Right lobe of liver (tissue), 4 donors: ENCODE data around the gene CA6.

Source experiments
- POLR2A ChIP-seq: fragments of 450-650 bp; IDR thresholded peaks from one replicate; pipeline ENCODE4 v1.6.1; 2017; ENCODE audit warnings: antibody characterized with exemption, mild to moderate bottlenecking
- TF ChIP-seq, protein P1 (sequence below), 4 donors: fragments of 200-600 bp in 3 of 4; fragments of 450-650 bp in 1 of 4; IDR thresholded peaks; one replicate each; pipeline versions ENCODE4 v1.5.1 to v1.8.0; 2016 to 2022; ENCODE audit warnings: antibody characterized with exemption in 4 of 4, mild to moderate bottlenecking in 2 of 4
- donor health status: DM: no; HTN: no; CAD: no.
- donor health status: DM: no; HTN: no; CAD: no.
- donor health status: DM: no; HTN: yes; CAD: no.

DNA sequence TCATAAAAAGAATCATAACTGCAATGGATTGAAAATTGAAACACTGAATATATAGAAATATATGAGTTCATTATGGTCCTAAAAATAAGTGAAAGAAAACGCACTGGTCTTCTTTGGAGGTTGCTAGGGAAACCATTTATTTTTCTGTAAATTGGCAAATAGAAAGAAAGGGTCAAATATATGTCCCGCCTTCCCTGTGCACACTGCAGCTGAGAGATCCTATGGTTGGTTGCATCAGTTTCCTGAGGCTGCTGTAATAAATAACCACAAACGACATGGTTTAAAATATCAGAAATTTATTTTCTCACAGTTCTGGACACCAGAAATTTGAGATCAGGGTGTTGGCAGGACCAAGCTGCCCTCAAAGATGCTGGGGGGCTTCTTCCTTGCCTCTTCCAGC, 35.0 kb downstream of the CA6 start:
- TF ChIP-seq, protein P1, sequence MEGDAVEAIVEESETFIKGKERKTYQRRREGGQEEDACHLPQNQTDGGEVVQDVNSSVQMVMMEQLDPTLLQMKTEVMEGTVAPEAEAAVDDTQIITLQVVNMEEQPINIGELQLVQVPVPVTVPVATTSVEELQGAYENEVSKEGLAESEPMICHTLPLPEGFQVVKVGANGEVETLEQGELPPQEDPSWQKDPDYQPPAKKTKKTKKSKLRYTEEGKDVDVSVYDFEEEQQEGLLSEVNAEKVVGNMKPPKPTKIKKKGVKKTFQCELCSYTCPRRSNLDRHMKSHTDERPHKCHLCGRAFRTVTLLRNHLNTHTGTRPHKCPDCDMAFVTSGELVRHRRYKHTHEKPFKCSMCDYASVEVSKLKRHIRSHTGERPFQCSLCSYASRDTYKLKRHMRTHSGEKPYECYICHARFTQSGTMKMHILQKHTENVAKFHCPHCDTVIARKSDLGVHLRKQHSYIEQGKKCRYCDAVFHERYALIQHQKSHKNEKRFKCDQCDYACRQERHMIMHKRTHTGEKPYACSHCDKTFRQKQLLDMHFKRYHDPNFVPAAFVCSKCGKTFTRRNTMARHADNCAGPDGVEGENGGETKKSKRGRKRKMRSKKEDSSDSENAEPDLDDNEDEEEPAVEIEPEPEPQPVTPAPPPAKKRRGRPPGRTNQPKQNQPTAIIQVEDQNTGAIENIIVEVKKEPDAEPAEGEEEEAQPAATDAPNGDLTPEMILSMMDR (IDR thresholded peaks at IDR 0.05): no peak
- no peak for TF ChIP-seq POLR2A
